Gastroesophageal sphincter (tissue), 3 donors: ENCODE data around the gene JAG2.

Experiments
- EP300 ChIP-seq: sonication (generic); formaldehyde crosslinking; IDR thresholded peaks from one replicate; pipeline ENCODE4 v1.6.1; 2017; ENCODE audit warnings: antibody characterized with exemption, mild to moderate bottlenecking
- POLR2A ChIP-seq, 2 donors: fragments of 450-650 bp; IDR thresholded peaks; one replicate each; pipeline ENCODE4 v1.6.1; 2017; ENCODE audit warnings: antibody characterized with exemption in 2 of 2, mild to moderate bottlenecking in 2 of 2, moderate library complexity in 1 of 2
- POLR2AphosphoS5 ChIP-seq: sonication (generic); formaldehyde crosslinking; IDR thresholded peaks from one replicate; pipeline ENCODE4 v1.6.1; 2017; ENCODE audit warnings: antibody characterized with exemption
- TF ChIP-seq, protein P1 (sequence below), 4 experiments: fragments of 200-600 bp in 2 of 4; fragments of 450-650 bp in 2 of 4; sonication (generic) in 1 of 4; IDR thresholded peaks; one replicate each; pipeline ENCODE4 v1.5.1; 2017 to 2019; ENCODE audit warnings: antibody characterized with exemption in 4 of 4, mild to moderate bottlenecking in 2 of 4, moderate library complexity in 2 of 4

- TF ChIP-seq, protein P1, sequence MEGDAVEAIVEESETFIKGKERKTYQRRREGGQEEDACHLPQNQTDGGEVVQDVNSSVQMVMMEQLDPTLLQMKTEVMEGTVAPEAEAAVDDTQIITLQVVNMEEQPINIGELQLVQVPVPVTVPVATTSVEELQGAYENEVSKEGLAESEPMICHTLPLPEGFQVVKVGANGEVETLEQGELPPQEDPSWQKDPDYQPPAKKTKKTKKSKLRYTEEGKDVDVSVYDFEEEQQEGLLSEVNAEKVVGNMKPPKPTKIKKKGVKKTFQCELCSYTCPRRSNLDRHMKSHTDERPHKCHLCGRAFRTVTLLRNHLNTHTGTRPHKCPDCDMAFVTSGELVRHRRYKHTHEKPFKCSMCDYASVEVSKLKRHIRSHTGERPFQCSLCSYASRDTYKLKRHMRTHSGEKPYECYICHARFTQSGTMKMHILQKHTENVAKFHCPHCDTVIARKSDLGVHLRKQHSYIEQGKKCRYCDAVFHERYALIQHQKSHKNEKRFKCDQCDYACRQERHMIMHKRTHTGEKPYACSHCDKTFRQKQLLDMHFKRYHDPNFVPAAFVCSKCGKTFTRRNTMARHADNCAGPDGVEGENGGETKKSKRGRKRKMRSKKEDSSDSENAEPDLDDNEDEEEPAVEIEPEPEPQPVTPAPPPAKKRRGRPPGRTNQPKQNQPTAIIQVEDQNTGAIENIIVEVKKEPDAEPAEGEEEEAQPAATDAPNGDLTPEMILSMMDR (IDR thresholded peaks at IDR 0.05): no peak
- TF ChIP-seq POLR2A (IDR thresholded peaks at IDR 0.05): no peak
- no peak for TF ChIP-seq POLR2AphosphoS5
- no peak for TF ChIP-seq EP300
These were observed 50.7 kb downstream of the JAG2 start for GRCh38 chr14:105117710-105118385.
